MCF 10A (cell line): ENCODE data around the gene DCAF16. TPM values are rescaled to one million over a fixed set of nuclear protein-coding genes. Genes with fewer than 3 reads are reported as not detected.

Experiments
- BruUV-seq: library from RNA; stranded (reverse); fragments of 400-500 nt; replicated peaks from 2 replicates; lab custom pipeline; 2021; lab: Mats Ljungman, UMichigan
- CTCF ChIA-PET: fragments of 300-600 bp; sonication (Branson Sonifier 250); formaldehyde crosslinking; extraction: SDS; loops from one replicate; lab custom pipeline; 2021; ENCODE audit warnings: antibody characterized with exemption, inconsistent platforms; lab: Yijun Ruan, JAX
- POLR2A ChIA-PET: fragments of 300-600, 350-650 bp; sonication (Branson Sonifier 250); formaldehyde crosslinking; extraction: SDS; loops from one replicate; lab custom pipeline; 2020; ENCODE audit warnings: antibody characterized with exemption, inconsistent platforms; lab: Yijun Ruan, JAX
- DNase-seq: peaks from one replicate; pipeline ENCODE4 v3.0.0-alpha.2; 2018; ENCODE audit not compliant: unreplicated experiment
- H3K27ac Mint-ChIP-seq: one replicate; pipeline ENCODE4 v1.8.0; 2022; ENCODE audit warnings: mild to moderate bottlenecking, low read depth, mixed read lengths; ENCODE audit not compliant: unreplicated experiment
- H3K27me3 Mint-ChIP-seq: one replicate; pipeline ENCODE4 v1.8.0; 2022; ENCODE audit warnings: mixed read lengths; ENCODE audit not compliant: insufficient read depth, unreplicated experiment
- H3K36me3 Mint-ChIP-seq: one replicate; pipeline ENCODE4 v1.8.0; 2022; ENCODE audit warnings: mild to moderate bottlenecking, moderate library complexity, mixed read lengths; ENCODE audit not compliant: insufficient read depth, unreplicated experiment
- H3K4me1 Mint-ChIP-seq: one replicate; pipeline ENCODE4 v1.8.0; 2022; ENCODE audit warnings: mixed read lengths; ENCODE audit not compliant: insufficient read depth, unreplicated experiment
- H3K4me3 Mint-ChIP-seq: one replicate; pipeline ENCODE4 v1.8.0; 2022; ENCODE audit warnings: mild to moderate bottlenecking, moderate library complexity, mixed read lengths; ENCODE audit not compliant: unreplicated experiment
- H3K9me3 Mint-ChIP-seq: one replicate; pipeline ENCODE4 v1.8.0; 2022; ENCODE audit warnings: mixed read lengths; ENCODE audit not compliant: unreplicated experiment
- CTCF ChIP-seq: fragments of 200-600 bp; IDR thresholded peaks from one replicate; pipeline ENCODE4 v1.8.0; 2022; ENCODE audit warnings: antibody characterized with exemption, mild to moderate bottlenecking; ENCODE audit not compliant: unreplicated experiment
- intact Hi-C: fragments of 100-400 bp; cut with micrococcal nuclease; formaldehyde crosslinking; loops from 2 replicates; pipeline ENCODE4 v1.14.1; 2022
- total RNA-seq: library from RNA; stranded (reverse); gene quantifications from 2 replicates; pipeline ENCODE4 v1.2.3, GENCODE V29; 2022

The DCAF16 gene
- total RNA-seq, 1 experiment from 2014 or later = 38.0 TPM

GRCh38 chr4:17761062-17761461 is 49.5 kb downstream of the DCAF16 start:
- no peak overlapping the region for H3K27ac Mint-ChIP-seq
- no peaks in the 10 kb centered on the region for H3K9me3 Mint-ChIP-seq
- no peak overlapping the region for H3K4me3 Mint-ChIP-seq
- POLR2A ChIA-PET = no interaction called here
- H3K36me3 Mint-ChIP-seq = no peaks in the 10 kb centered on the region
- no peak for DNase-seq
- TF ChIP-seq CTCF = no peak
- CTCF ChIA-PET = interaction anchor here (0.6 kb wide), 1 partner anchor 1988 kb away, joined by 3 read pairs; no protein-coding TSS in a partner anchor
- intact Hi-C loops = no loop called here
- no peaks in the 10 kb centered on the region for H3K27me3 Mint-ChIP-seq
- H3K4me1 Mint-ChIP-seq = no peaks in the 10 kb centered on the region
- BruUV-seq = no TSS peak

- no peak for DNase-seq
- Mint-ChIP-seq H3K27me3 (peaks cover 4% of the 10 kb centered on the region), H3K9me3 (no peaks in the 10 kb centered on the region), H3K4me1 (no peaks in the 10 kb centered on the region), H3K4me3 (no peak overlapping the region), H3K36me3 (no peaks in the 10 kb centered on the region), H3K27ac (no peak overlapping the region)
- TF ChIP-seq CTCF = no peak
- CTCF ChIA-PET = no interaction called here
- BruUV-seq = no TSS peak
- intact Hi-C loops = no loop called here
- POLR2A ChIA-PET = no interaction called here
These were observed 49.9 kb downstream of the DCAF16 start for GRCh38 chr4:17760626-17761025.

- H3K9me3 Mint-ChIP-seq = no peaks in the 10 kb centered on the region
- CTCF ChIA-PET = interaction anchor here (1.2 kb wide), 1 partner anchor 19 kb away, joined by 3 read pairs; no protein-coding TSS in a partner anchor
- H3K27me3 Mint-ChIP-seq = peaks cover 9% of the 10 kb centered on the region
- no TSS peak for BruUV-seq
- DNase-seq = no peak
- no peaks in the 10 kb centered on the region for H3K4me1 Mint-ChIP-seq
- no peaks in the 10 kb centered on the region for H3K36me3 Mint-ChIP-seq
- H3K4me3 Mint-ChIP-seq = no peak overlapping the region
- H3K27ac Mint-ChIP-seq = no peak overlapping the region
- no peak for TF ChIP-seq CTCF
- POLR2A ChIA-PET = interaction anchor here (0.6 kb wide), 1 partner anchor 15 kb away, joined by 3 read pairs; no protein-coding TSS in a partner anchor
- intact Hi-C loops = no loop called here
These were observed 52.1 kb downstream of the DCAF16 start for GRCh38 chr4:17758485-17758884.

GRCh38 chr4:17757621-17758020 is 52.9 kb downstream of the DCAF16 start:
- Mint-ChIP-seq H3K27me3 (peaks cover 9% of the 10 kb centered on the region), H3K4me3 (no peak overlapping the region), H3K9me3 (no peaks in the 10 kb centered on the region), H3K4me1 (no peaks in the 10 kb centered on the region), H3K27ac (no peak overlapping the region), H3K36me3 (no peaks in the 10 kb centered on the region)
- BruUV-seq = no TSS peak
- no peak for TF ChIP-seq CTCF
- DNase-seq = no peak
- intact Hi-C loops = no loop called here
- POLR2A ChIA-PET = no interaction called here
- CTCF ChIA-PET = interaction anchor here (1.2 kb wide), 1 partner anchor 18 kb away, joined by 3 read pairs; no protein-coding TSS in a partner anchor
